ENCODE data around the gene ACSF3.

GRCh38 chr16:89135166-89135565, 41.5 kb downstream of the ACSF3 start:
- TF ChIP-seq CTCF (IDR thresholded peaks at IDR 0.05): no peak
- no peak for TF ChIP-seq POLR2A (IDR thresholded peaks at IDR 0.05)

All from breast epithelium (tissue), 3 donors.